Neural cell (in vitro differentiated cells): ENCODE data around the gene FCHO1.
"Not testable (repeated sequence)": the region's sequence is repeated elsewhere in the genome, so short reads cannot be mapped to it uniquely, and the experiment has no call there.

ENCODE experiments used
- TAF1 ChIP-seq: IDR thresholded peaks from 2 replicates; pipeline ENCODE4 v1.6.1; 2012; ENCODE audit warnings: low read depth
- TF ChIP-seq, protein P1 (sequence below): fragments of 450-650 bp; IDR thresholded peaks from 2 replicates; pipeline ENCODE4 v1.5.1; 2014; ENCODE audit warnings: antibody characterized with exemption, mild to moderate bottlenecking, moderate library complexity; ENCODE audit not compliant: poor library complexity, severe bottlenecking

DNA sequence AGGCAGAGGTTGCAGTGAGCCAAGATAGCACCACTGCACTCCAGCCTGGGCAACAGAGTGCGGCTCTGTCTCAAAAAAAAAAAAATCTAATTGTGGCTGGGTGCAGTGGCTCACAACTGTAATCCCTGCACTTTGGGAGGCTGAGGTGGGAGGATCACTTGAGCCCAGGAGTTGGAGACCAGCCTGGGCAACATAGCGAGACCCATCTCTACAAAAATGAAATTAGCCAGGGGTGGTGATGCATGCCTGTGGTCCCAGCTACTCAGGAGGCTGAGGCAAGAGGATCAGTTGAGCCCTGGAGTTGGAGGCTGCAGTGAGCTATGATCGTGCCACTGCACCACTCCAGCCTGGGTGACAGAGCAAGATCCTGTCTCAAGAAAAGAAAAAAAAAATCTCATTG, 47.3 kb downstream of the FCHO1 start:
- TF ChIP-seq, protein P1, sequence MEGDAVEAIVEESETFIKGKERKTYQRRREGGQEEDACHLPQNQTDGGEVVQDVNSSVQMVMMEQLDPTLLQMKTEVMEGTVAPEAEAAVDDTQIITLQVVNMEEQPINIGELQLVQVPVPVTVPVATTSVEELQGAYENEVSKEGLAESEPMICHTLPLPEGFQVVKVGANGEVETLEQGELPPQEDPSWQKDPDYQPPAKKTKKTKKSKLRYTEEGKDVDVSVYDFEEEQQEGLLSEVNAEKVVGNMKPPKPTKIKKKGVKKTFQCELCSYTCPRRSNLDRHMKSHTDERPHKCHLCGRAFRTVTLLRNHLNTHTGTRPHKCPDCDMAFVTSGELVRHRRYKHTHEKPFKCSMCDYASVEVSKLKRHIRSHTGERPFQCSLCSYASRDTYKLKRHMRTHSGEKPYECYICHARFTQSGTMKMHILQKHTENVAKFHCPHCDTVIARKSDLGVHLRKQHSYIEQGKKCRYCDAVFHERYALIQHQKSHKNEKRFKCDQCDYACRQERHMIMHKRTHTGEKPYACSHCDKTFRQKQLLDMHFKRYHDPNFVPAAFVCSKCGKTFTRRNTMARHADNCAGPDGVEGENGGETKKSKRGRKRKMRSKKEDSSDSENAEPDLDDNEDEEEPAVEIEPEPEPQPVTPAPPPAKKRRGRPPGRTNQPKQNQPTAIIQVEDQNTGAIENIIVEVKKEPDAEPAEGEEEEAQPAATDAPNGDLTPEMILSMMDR, result not testable (repeated sequence)
- not testable (repeated sequence) for TF ChIP-seq TAF1
